ENCODE results near the gene SLC25A21.

Gene SLC25A21

GRCh38 chr14:36979863-36980262 lies 192.5 kb downstream of the SLC25A21 start:
- DNase-seq, result no peak

GRCh38 chr14:36976571-36977023 lies 195.8 kb downstream of the SLC25A21 start:
- no peak for DNase-seq

- DNase-seq, result peak; percentile 37
Measured at GRCh38 chr14:36975834-36976233, 196.6 kb downstream of the SLC25A21 start.

GRCh38 chr14:36974985-36975384 lies 197.4 kb downstream of the SLC25A21 start:
- no peak for DNase-seq

GRCh38 chr14:36973806-36974442 lies 198.5 kb downstream of the SLC25A21 start:
- DNase-seq, result no peak

GRCh38 chr14:36971263-36971855 lies 201.0 kb downstream of the SLC25A21 start:
- no peak for DNase-seq

GRCh38 chr14:36967892-36968555 lies 204.4 kb downstream of the SLC25A21 start:
- no peak for DNase-seq

- no peak for DNase-seq
Measured at GRCh38 chr14:36955967-36956366, 216.4 kb downstream of the SLC25A21 start.

- no peak for DNase-seq
Measured at GRCh38 chr14:36955376-36955775, 217.0 kb downstream of the SLC25A21 start.

GRCh38 chr14:36952689-36953088 lies 219.7 kb downstream of the SLC25A21 start:
- no peak for DNase-seq

- DNase-seq, result no peak
Measured at GRCh38 chr14:36951380-36951911, 221.0 kb downstream of the SLC25A21 start.

GRCh38 chr14:36950812-36951211 lies 221.6 kb downstream of the SLC25A21 start:
- DNase-seq, result no peak

- no peak for DNase-seq
Measured at GRCh38 chr14:36949371-36949770, 223.0 kb downstream of the SLC25A21 start.

GRCh38 chr14:36948157-36948859 lies 224.1 kb downstream of the SLC25A21 start:
- no peak for DNase-seq

GRCh38 chr14:36947362-36947761 lies 225.0 kb downstream of the SLC25A21 start:
- DNase-seq, result no peak

- no peak for DNase-seq
Measured at GRCh38 chr14:36946872-36947271, 225.5 kb downstream of the SLC25A21 start.

- DNase-seq, result no peak
Measured at GRCh38 chr14:36944307-36945010, 227.9 kb downstream of the SLC25A21 start.

GRCh38 chr14:36942522-36943245 lies 229.7 kb downstream of the SLC25A21 start:
- DNase-seq, result no peak

GRCh38 chr14:36941783-36942521 lies 230.5 kb downstream of the SLC25A21 start:
- DNase-seq, result peak; percentile 62

- DNase-seq, result no peak
Measured at GRCh38 chr14:36940476-36940875, 231.9 kb downstream of the SLC25A21 start.

GRCh38 chr14:36939265-36939664 lies 233.1 kb downstream of the SLC25A21 start:
- no peak for DNase-seq

Measured in NCI-H2227 treated with DMSO at 0.1 percent for 48 hours (cell line).